Measurements from ENCODE around the gene PLCB4.

PLCB4 gene

DNA sequence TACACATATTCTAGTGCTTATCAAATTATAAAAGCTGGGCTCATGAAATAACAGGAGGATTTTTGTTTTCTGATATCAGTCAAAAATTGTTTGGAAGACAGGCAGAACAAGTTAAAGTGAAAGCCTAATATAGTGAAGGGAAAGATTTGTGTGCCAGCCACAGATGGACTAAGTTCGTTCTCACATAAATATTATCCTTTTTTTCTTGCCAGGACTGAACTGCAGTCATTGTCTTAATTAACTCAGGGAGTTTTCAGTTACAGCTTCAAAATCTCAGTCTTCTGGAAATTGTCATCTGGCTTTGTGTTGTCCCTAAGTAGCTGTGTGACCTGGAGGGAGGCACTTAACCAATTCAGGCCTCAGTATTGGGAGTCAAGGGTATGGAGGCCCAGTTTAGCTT, 40.7 kb downstream of the PLCB4 start:
- no peak for DNase-seq

- DNase-seq, result no peak
These were observed 41.5 kb downstream of the PLCB4 start for GRCh38 chr20:9110365-9110764.

DNA sequence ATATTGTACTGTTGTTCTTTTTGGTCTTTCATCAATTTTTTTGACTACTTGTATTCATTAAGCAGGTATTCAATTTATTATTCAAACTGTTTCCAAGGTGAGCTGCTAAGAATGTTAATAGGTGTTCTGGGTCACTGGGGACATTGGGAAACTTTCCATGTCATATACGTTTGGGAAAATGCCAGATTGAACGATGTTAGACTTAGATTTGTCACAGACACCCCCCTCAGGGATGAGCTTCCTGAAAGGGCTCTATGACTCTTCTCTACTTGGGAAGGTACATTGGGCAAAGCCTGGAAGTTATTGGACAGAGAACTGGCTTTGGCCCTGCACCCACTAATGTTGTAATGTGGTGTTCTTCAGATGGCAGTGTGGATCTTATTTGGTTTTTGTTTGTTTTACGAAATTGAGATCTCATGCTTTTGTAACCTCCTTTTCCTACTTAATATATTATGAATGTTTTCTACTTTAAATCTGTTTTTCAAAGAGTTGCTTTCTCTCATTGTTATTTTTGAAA, 42.1 kb downstream of the PLCB4 start:
- no peak for DNase-seq

DNA sequence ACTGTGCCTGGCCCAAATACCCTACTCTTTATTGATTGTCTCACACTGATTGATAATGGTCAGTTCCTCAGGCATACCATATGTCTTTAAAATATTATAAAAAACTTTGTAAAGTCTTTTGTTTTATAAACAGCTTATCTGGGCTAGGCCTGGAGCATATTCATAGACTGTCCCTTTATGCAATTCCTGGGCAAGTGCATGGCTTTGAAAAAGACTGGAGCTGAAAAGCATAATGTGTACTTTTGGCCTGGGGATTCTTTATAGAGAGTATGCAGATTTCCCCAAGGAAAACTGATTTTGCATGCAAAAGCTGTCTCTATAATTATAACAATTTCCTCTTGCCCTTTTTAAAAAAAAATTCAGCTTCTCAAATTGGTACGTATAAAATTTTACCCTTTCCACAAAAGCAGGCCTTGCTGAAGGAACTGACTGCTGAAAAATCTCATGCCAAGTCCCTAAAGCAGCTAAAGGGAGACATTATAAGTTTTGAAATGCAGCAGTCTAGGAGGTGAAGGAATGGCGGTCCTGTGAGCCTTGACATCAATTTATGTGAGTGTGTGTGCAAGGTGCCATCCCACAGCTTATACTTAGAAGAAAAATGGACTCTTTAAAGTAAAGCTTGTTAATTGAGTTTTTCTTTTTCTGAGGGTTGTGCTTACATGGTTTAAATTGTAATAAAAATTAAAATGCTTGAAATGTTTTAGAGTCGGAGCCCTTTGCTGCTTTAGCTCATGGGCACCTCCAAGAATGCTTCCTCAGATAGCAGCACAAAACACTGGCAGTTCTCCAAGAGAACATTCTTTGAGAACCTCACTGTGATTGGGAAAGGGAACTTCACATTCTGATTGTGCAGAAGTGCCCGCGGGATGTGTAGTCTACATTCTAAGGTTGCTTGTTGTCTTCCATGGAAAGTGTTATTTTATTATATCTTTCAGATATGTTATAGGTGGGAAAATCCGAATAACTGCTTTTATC, 43.9 kb downstream of the PLCB4 start:
- DNase-seq, result no peak

- no peak for DNase-seq
These were observed 45.8 kb downstream of the PLCB4 start for GRCh38 chr20:9114709-9115108.

GRCh38 chr20:9117548-9117947, 48.7 kb downstream of the PLCB4 start:
- no peak for DNase-seq

GRCh38 chr20:9119776-9120175, 50.9 kb downstream of the PLCB4 start:
- DNase-seq, result peak; percentile 70

GRCh38 chr20:9121211-9121610, 52.3 kb downstream of the PLCB4 start:
- DNase-seq, result no peak

GRCh38 chr20:9122571-9122970, 53.7 kb downstream of the PLCB4 start:
- DNase-seq, result no peak

DNA sequence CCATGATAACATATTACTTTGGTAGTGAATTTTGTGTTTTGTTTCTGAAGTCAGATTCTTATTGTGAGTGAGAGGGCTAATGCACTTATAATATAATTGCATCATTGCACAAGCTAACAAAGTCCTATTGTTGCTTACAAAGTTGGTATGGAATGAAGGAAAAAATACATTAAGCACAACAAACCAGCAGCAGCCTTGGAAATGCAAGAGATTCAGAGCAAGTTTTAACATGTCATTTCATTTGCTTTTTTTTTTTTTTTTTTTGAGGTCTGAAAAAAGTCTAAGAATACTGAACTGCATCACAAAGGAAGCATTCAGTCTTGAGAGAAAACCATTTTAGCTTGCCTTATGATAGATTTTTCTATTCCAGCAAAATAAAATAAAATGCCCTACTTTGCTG, 57.6 kb downstream of the PLCB4 start:
- DNase-seq, result no peak

GRCh38 chr20:9128568-9128967, 59.7 kb downstream of the PLCB4 start:
- no peak for DNase-seq

- DNase-seq, result no peak
These were observed 60.9 kb downstream of the PLCB4 start for GRCh38 chr20:9129756-9130155.

DNA sequence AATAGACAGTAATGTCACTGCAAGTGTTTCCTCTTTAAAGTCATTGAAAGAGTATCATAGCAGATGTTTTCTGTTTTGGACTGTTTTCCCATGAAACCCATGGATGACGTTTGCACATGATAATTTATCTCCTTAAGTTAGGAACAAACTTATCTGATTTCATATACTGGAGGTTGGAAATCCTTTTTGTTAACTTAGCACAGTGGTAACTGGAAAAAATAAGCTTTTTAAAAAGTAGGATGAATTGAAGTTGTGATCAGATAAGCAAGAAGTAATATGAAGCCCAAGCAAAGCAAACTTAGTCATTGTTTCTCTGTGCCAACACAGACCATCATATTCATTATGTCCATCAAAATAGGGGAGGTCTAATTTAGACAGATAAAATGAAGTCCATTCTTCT, 61.6 kb downstream of the PLCB4 start:
- no peak for DNase-seq

GRCh38 chr20:9131841-9132240, 63.0 kb downstream of the PLCB4 start:
- DNase-seq, result no peak

DNA sequence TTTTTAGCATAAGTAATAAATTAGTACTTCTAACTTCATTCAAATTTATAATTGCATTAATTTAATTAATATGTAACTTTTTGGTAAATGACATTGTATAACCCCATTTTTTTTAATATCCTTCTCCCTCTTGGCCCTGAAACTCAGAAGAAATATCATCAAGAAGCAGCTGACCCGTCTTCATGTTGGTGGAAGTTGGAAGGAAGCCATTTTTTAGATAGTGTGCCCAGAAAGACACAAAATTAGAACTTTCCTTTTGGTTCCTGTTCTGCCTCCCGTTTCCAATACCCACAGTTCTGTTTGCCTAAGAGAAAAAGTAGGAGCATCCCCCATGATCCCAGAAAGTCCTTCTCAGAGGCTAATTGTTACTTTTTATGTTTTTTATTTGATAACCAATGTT, 65.5 kb downstream of the PLCB4 start:
- DNase-seq, result no peak

DNA sequence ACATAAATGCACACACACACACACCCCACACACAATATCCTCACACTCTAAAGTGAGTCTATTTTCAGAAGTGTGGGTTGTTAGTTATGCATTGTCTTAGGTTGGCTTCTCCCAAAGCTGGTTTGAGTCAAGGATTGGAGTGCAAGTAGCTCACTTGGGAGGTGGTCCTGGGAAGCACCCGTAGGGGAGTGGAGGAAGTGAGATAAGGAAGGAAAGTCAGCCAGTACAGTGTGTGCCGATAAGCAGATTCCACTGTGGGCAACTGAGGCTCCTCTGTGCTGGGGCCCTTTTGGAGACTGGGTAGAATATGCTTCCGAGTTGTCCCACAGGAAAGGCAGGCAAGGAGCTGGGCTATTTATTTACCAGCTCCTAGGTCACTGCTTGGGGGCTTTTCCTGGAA, 67.2 kb downstream of the PLCB4 start:
- no peak for DNase-seq

DNA sequence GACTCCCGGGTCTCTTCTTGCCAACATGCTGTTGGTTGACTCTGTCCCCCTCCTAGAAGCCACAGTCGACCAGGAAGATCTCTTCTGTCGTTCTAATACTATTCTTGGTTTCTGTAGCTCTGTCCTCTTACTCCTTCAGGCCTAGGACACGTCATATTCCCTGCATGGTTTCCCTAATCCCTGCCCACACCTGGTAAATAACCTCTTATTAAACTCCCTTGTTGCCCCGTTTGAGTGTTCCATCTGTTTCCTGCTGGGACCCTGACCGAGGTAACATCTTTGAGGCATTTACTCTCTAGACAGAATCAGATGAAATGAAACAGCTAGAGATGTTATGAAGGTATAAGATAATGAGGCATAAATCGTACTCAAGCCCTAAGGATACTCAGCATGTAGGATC, 68.1 kb downstream of the PLCB4 start:
- DNase-seq, result no peak

GRCh38 chr20:9139106-9139833, 70.4 kb downstream of the PLCB4 start:
- DNase-seq, result no peak

- DNase-seq, result no peak
These were observed 71.4 kb downstream of the PLCB4 start for GRCh38 chr20:9140162-9140760.

- no peak for DNase-seq
These were observed 72.2 kb downstream of the PLCB4 start for GRCh38 chr20:9141070-9141469.

- DNase-seq, result no peak
These were observed 73.0 kb downstream of the PLCB4 start for GRCh38 chr20:9141921-9142320.

GRCh38 chr20:9142809-9143208, 73.9 kb downstream of the PLCB4 start:
- no peak for DNase-seq

- DNase-seq, result no peak
These were observed 75.0 kb downstream of the PLCB4 start for GRCh38 chr20:9143926-9144325.

- DNase-seq, result no peak
These were observed 75.8 kb downstream of the PLCB4 start for GRCh38 chr20:9144643-9145042.
